Astrocyte (in vitro differentiated cells and primary cell): ENCODE measurements around the gene CLMN.

Source experiments
- CTCF ChIP-seq: IDR thresholded peaks from 2 replicates; pipeline ENCODE4 v1.5.1; 2011; ENCODE audit warnings: low read depth, mild to moderate bottlenecking, inconsistent platforms, low read length, moderate library complexity; ENCODE audit not compliant: insufficient read depth
- EZH2 ChIP-seq: IDR thresholded peaks from 2 replicates; pipeline ENCODE4 v1.6.1; 2012; ENCODE audit warnings: mild to moderate bottlenecking, low read length, inconsistent platforms; ENCODE audit not compliant: insufficient read depth

GRCh38 chr14:95286645-95287044 lies 33.1 kb downstream of the CLMN start:
- TF ChIP-seq CTCF (no peak), EZH2 (no peak)
